Stimulated activated CD4-positive, alpha-beta T cell treated with anti-CD3 and anti-CD28 coated beads, Interleukin-1b, Interleukin-23, amount 100 ng/mL, for 48 hours (primary cell): ENCODE results near the gene TMEM212.
"Not testable (repeated sequence)": the region's sequence is repeated elsewhere in the genome, so short reads cannot be mapped to it uniquely, and the experiment has no call there.

Source experiments
- DNase-seq: peaks from one replicate; pipeline ENCODE4 v3.0.0-alpha.2; 2020

TMEM212 gene

DNA sequence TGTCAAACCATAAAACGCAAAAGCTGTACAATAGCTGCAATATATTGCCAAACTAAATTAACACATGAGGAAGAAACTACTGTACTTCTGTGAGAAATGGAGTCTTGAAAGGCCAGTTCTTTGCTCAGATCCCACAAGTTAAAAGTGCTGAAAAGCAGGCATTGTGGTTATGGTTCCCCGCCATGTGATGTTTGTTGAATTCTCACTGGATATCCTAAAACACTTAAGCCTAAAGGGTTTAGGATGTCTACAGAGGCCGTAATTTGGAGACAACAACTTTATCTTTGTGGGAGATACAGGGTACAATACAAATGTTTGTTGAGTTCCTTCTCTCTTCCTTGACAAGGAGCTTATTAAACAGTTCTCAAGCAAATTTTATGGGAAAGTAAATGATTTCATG, 53.2 kb downstream of the TMEM212 start:
- DNase-seq, result no peak

- DNase-seq, result no peak
Measured at GRCh38 chr3:171898192-171898591, 55.0 kb downstream of the TMEM212 start.

DNA sequence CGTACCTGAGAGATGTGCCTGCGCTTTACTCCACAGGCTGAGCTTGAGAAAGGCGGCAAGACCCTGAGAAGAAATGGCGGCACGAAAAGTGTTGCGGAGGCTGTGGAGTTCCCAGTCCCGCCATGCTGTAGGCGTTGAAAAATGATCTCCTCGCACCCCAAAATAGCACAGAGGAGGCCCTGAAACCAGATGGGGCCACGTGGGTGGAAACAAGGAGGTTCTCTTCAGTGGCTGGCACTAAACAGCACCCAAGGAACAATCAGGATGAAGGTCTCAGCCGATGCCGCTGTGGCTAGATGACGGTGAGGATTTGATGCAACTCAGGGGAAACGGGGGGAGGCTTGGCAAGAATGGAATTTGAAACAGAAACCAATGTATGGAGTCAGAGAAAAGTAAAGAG, 57.3 kb downstream of the TMEM212 start:
- no peak for DNase-seq

DNA sequence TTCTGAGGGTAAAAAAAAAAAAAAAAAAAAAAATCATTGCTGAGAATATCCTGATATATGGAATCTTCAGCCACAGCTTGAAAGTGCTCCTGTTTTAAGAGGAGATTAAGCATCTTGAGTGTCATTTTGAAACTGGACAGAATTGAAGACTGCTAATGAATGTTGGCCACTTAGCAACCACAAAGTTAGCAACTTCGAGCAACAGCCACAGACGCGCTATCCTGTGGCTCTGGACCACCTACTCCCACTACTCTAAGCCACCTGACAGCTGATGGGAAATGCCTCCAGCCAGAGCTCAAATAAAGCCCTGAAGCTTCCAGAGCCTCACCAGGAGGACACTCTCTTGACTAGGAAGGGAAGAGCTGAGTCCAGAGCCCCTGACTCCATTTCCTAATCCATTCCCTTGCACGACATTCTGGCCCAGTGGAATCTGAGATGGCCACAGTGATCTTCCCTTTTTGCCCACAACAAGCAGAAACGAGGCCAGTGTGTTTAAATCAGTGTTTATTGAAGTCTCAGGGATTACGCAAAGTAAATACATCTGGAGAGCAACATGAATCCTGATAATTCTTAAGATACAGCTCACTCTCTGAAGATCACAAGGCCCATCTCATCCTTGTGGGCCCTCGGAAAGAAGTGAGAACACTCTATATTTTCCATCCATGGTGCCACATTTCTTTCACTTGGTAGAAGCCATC, 58.6 kb downstream of the TMEM212 start:
- DNase-seq, result no peak

DNA sequence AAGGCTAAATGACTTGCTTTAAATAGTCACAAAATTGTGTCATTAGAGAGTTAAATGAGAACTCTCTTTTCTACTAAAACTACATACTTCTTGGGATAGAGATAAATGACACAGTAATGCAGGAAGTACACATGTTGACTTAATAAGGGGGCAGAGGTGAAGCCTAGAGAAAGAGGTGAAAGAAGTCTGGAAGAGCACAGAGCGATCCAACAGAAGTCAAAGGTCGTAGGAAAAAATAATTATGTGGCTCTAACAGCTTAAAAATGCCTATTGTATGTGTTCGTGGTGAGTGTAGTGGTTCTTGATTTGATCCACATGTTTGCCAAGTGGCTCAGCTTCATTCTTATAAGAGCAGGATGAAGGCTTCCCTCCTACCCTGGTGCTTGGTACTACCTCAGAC, 61.7 kb downstream of the TMEM212 start:
- DNase-seq, result no peak

DNA sequence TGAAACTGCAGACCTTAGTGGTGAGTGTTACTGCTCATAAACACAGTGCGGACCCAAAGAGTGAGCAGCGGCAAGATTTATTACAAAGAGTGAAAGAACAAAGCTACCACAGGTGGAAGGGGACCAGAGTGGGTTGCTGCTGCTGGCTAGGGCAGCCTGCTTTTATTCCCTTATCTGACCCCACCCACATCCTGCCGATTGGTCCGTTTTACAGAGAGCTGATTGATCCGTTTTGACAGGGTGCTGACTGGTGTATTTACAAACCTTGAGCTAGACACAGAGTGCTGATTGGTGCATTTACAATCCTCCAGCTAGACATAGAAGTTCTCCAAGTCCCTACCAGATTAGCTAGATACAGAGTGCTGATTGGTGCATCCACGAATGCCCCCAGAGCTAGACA, 63.4 kb downstream of the TMEM212 start:
- not testable (repeated sequence) for DNase-seq

GRCh38 chr3:171906951-171907676, 64.0 kb downstream of the TMEM212 start:
- DNase-seq, result no peak

GRCh38 chr3:171907761-171908160, 64.6 kb downstream of the TMEM212 start:
- no peak for DNase-seq

GRCh38 chr3:171908731-171909130, 65.6 kb downstream of the TMEM212 start:
- DNase-seq, result no peak
